ENCODE measurements around the gene LEPR. TPM values are rescaled to one million over a fixed set of nuclear protein-coding genes. Genes with fewer than 3 reads are reported as not detected.

Gene LEPR
- total and polyA plus RNA-seq, 7 donors = 0.46 to 24.7 (median 5.3) TPM

GRCh38 chr1:65417729-65418128, 2.7 kb upstream of the LEPR start:
- no peak for DNase-seq
- Histone ChIP-seq H3K36me3 (no peaks in the 10 kb centered on the region), H3K4me1 (peaks cover 0 to 18% (median 12%) of the 10 kb centered on the region in 4 donors), H3K9me3 (no peaks in the 10 kb centered on the region), H3K27ac (no peak overlapping the region), H3K4me3 (no peak overlapping the region), H3K27me3 (no peaks in the 10 kb centered on the region)
- intact Hi-C loops (cut with DNase I) = no loop called here
- 86 to 90% methylated on average over 2 of the region's 2 CpGs for WGBS, 2 donors
- TF ChIP-seq EP300 (IDR thresholded peaks at IDR 0.05) (no peak), POLR2A (IDR thresholded peaks at IDR 0.05) (no peak), CTCF (IDR thresholded peaks at IDR 0.05) (no peak), POLR2AphosphoS5 (IDR thresholded peaks at IDR 0.05) (no peak)

- WGBS, 2 donors = 74 to 90% methylated on average over 4 of the region's 4 CpGs
- Histone ChIP-seq H3K27me3 (no peaks in the 10 kb centered on the region), H3K36me3 (no peaks in the 10 kb centered on the region), H3K27ac (peak overlapping the region in 2 of 4 donors; percentile 97 to 99), H3K9me3 (no peaks in the 10 kb centered on the region), H3K4me1 (peaks cover 0 to 27% (median 20%) of the 10 kb centered on the region in 4 donors), H3K4me3 (peak overlapping the region in 1 of 4 donors; percentile 88)
- no peak for DNase-seq
- TF ChIP-seq POLR2A (IDR thresholded peaks at IDR 0.05) = no peak
- no peak for TF ChIP-seq POLR2AphosphoS5 (IDR thresholded peaks at IDR 0.05)
- TF ChIP-seq EP300 (IDR thresholded peaks at IDR 0.05) = no peak
- TF ChIP-seq CTCF (IDR thresholded peaks at IDR 0.05) = no peak
- intact Hi-C loops (cut with DNase I) = no loop called here
Measured at GRCh38 chr1:65418522-65419185, 1.8 kb upstream of the LEPR start.

- peak overlapping the region; percentile 88 to 95 (median 92) for H3K4me3 ChIP-seq
- DNase-seq = peak; percentile 99
- no peaks in the 10 kb centered on the region for H3K27me3 ChIP-seq
- intact Hi-C loops (cut with DNase I) = loop anchor here (5.0 kb wide), 2 partner anchors 273 to 353 kb away; partner anchors contain the start of gene AK4
- no peaks in the 10 kb centered on the region for H3K9me3 ChIP-seq
- TF ChIP-seq POLR2AphosphoS5 (IDR thresholded peaks at IDR 0.05) (peak in 3 of 4 donors; percentile 30 to 39 (median 33)), EP300 (IDR thresholded peaks at IDR 0.05) (no peak)
- H3K27ac ChIP-seq = peak overlapping the region; percentile 96 to 99 (median 98)
- WGBS, 2 donors = 1% methylated on average over 52 of the region's 52 CpGs
- H3K36me3 ChIP-seq = no peaks in the 10 kb centered on the region
- peaks cover 0 to 34% (median 27%) of the 10 kb centered on the region in 4 donors for H3K4me1 ChIP-seq
Measured at GRCh38 chr1:65419681-65420589, 533 bp upstream of the LEPR start.

GRCh38 chr1:65421351-65422025, 1.0 kb downstream of the LEPR start:
- TF ChIP-seq POLR2AphosphoS5 (IDR thresholded peaks at IDR 0.05) = no peak
- no peak for TF ChIP-seq EP300 (IDR thresholded peaks at IDR 0.05)
- TF ChIP-seq POLR2A (IDR thresholded peaks at IDR 0.05) = no peak
- TF ChIP-seq CTCF (IDR thresholded peaks at IDR 0.05) = no peak

More at GRCh38 chr1:65421351-65422025, 1.0 kb downstream of the LEPR start:
- Histone ChIP-seq H3K27me3 (no peaks in the 10 kb centered on the region), H3K9me3 (no peaks in the 10 kb centered on the region), H3K4me3 (peak overlapping the region; percentile 88 to 95 (median 92)), H3K36me3 (peaks cover 0 to 15% (median 5%) of the 10 kb centered on the region in 4 donors), H3K27ac (peak overlapping the region; percentile 96 to 99 (median 98)), H3K4me1 (peaks cover 0 to 42% (median 34%) of the 10 kb centered on the region in 4 donors)
- 3 to 5% methylated on average over 13 of the region's 13 CpGs for WGBS, 2 donors
- intact Hi-C loops (cut with DNase I) = loop anchor here (5.0 kb wide), 2 partner anchors 274 to 354 kb away; partner anchors contain the start of gene AK4
- no peak for DNase-seq
